ENCODE data around the gene NFAT5. TPM values are rescaled to one million over a fixed set of nuclear protein-coding genes. Genes with fewer than 3 reads are reported as not detected.

NFAT5 gene
- total RNA-seq, 1 donor from 2014 or later, result 48.9 TPM

DNA sequence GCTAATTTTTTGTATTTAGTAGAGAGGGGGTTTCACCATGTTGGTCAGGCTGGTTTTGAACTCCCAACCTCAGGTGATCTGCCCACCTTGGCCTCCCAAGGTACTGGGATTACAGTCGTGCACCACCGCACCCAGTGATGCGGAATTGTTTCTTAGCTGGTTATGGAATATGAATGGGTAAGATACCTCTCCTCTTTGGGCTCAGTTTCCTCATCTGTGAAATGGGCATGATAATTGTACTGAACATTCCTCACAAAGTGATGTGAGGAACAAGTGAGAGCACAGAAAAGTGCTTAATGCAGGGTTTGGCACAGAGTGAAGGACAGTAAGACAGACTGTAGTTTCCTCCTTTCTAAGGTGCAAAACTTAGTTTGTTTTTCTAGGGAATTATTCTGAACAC is 31.0 kb upstream of the NFAT5 start:
- DNase-seq (ENCODE audit: low spot score in 2 of 2), result no peak

GRCh38 chr16:69535123-69536050 is 30.4 kb upstream of the NFAT5 start:
- Histone ChIP-seq H3K4me1 (peaks cover 0 to 5% of the 10 kb centered on the region in 2 donors), H3K4me3 (no peak overlapping the region), H3K9me3 (no peaks in the 10 kb centered on the region), H3K36me3 (no peaks in the 10 kb centered on the region), H3K27ac (no peak overlapping the region), H3K27me3 (no peaks in the 10 kb centered on the region)
- intact Hi-C loops (cut with DNase I), result no loop called here
- TF ChIP-seq CTCF (IDR thresholded peaks at IDR 0.05), result no peak
- no peak for DNase-seq (ENCODE audit: low spot score in 2 of 2)

More for the DNA sequence above, 31.0 kb upstream of the NFAT5 start:
- Histone ChIP-seq H3K4me1 (peaks cover 0 to 5% of the 10 kb centered on the region in 2 donors), H3K36me3 (no peaks in the 10 kb centered on the region), H3K27ac (no peak overlapping the region), H3K4me3 (no peak overlapping the region), H3K9me3 (no peaks in the 10 kb centered on the region), H3K27me3 (no peaks in the 10 kb centered on the region)
- intact Hi-C loops (cut with DNase I), result loop anchor here (5.0 kb wide), 1 partner anchor 33 kb away; the partner anchor contains the start of gene NFAT5
- TF ChIP-seq CTCF (IDR thresholded peaks at IDR 0.05), result no peak

- no peaks in the 10 kb centered on the region for H3K36me3 ChIP-seq
- H3K4me3 ChIP-seq, result no peak overlapping the region
- H3K4me1 ChIP-seq, result no peaks in the 10 kb centered on the region
- no peaks in the 10 kb centered on the region for H3K27me3 ChIP-seq
- TF ChIP-seq CTCF (IDR thresholded peaks at IDR 0.05), result no peak
- intact Hi-C loops (cut with DNase I), result no loop called here
- H3K9me3 ChIP-seq, result no peaks in the 10 kb centered on the region
- H3K27ac ChIP-seq, result no peak overlapping the region
- DNase-seq (ENCODE audit: low spot score in 2 of 2), result no peak
These were observed 28.1 kb upstream of the NFAT5 start for GRCh38 chr16:69537706-69538080.

DNA sequence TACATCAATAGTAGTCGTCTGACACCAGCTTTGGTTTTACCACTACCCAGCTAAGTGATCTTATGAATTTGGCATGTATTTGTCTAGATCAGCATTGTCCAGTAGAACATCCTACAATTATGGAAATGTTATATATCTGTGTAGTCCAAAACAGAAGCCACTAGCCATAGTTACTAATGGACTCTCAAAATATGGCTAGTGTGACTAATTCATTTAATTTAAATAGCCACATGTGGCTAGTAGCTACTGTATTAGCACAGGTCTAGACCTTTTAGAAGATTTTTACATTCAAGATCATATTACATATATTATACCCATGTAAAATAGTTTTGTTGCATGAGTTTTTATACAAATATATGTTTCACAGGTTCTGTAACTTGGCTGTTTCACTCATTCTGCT is 27.0 kb upstream of the NFAT5 start:
- DNase-seq (ENCODE audit: low spot score in 2 of 2), result no peak
- intact Hi-C loops (cut with DNase I), result no loop called here
- Histone ChIP-seq H3K36me3 (no peaks in the 10 kb centered on the region), H3K4me1 (no peaks in the 10 kb centered on the region), H3K9me3 (no peaks in the 10 kb centered on the region), H3K27me3 (no peaks in the 10 kb centered on the region), H3K4me3 (no peak overlapping the region), H3K27ac (no peak overlapping the region)
- no peak for TF ChIP-seq CTCF (IDR thresholded peaks at IDR 0.05)

DNA sequence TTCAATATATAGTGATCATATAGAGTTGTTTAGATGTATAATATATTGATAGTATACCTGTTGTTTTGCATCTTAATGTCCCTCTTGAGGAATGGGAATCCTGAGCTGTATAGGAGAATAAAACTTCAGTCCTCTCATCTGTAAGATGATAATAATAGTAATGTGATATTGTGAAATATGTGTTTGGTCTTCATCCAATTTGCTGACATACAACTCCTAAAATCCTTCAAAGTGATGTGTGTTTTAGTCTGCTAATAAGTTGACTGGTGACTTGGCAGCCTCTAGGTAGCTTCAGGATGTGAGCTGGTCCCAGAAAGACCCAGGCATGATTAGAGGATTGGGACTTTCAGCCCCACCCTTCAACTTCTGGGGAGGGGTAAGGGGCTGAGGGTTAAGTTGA is 22.8 kb upstream of the NFAT5 start:
- TF ChIP-seq CTCF (IDR thresholded peaks at IDR 0.05), result no peak
- H3K4me3 ChIP-seq, result no peak overlapping the region
- no peaks in the 10 kb centered on the region for H3K9me3 ChIP-seq
- H3K36me3 ChIP-seq, result no peaks in the 10 kb centered on the region
- no peak overlapping the region for H3K27ac ChIP-seq
- intact Hi-C loops (cut with DNase I), result no loop called here
- no peaks in the 10 kb centered on the region for H3K27me3 ChIP-seq
- no peak for DNase-seq (ENCODE audit: low spot score in 2 of 2)
- no peaks in the 10 kb centered on the region for H3K4me1 ChIP-seq
